Measurements from ENCODE around the gene PHKG1. TPM values are rescaled to one million over a fixed set of nuclear protein-coding genes. Genes with fewer than 3 reads are reported as not detected.
A peak's percentile ranks its signal among the peaks of the same experiment; 100 is the strongest.

PHKG1 gene
- total RNA-seq (2012; rRNA removed) (under 0.01 and 0.72 TPM in 2 replicates), polyA plus RNA-seq (2012; rRNA removed) (0.62 and 0.67 TPM in 2 replicates), Bru-seq, nascent RNA (percentile 33 among the genes with signal in this experiment), BruChase-seq, experiment 1, labeled RNA remaining after a 6-hour chase (percentile 46 among the genes with signal in this experiment), BruChase-seq, experiment 2, labeled RNA remaining after a 2-hour chase (percentile 40 among the genes with signal in this experiment)
- 0.04 and 0.13 TPM in 2 replicates for polyA plus RNA-seq (2012; cell fraction: cytosol; rRNA removed)
- polyA plus RNA-seq (2012; cell fraction: nucleus; rRNA removed; ENCODE audit: low replicate concordance): 2.8 and 3.3 TPM in 2 replicates
- long read RNA-seq, partial matches to known transcripts: 0 of 4 reads
- long read RNA-seq, other reads (novel, unspliced or antisense): 4 of 4 reads

GRCh38 chr7:56092789-56093531 is at the start of gene PHKG1:
TSS of gene PHKG1 (minus strand) at chr7:56092952. CDS start at chr7:56088941, 4,011 bp downstream.
- intact Hi-C loops (cut with micrococcal nuclease) (loop anchor here (1.0 kb wide), 2 partner anchors 88 to 452 kb away; no protein-coding TSS in a partner anchor), in situ Hi-C loops (cut with MboI; ENCODE audit: low sequenced_read_pairs) (loop anchor here (25.0 kb wide), 2 partner anchors 806 to 1331 kb away; partner anchors contain the start of gene SEC61G), dilution Hi-C loops (cut with HindIII; ENCODE audit: low sequenced_read_pairs, unreplicated experiment) (no loop called here)
- H3K4me3 ChIP-seq (ENCODE audit: insufficient read depth, low read depth, low read length): no peak within 1 kb of the TSS
- no peak within 1 kb of the TSS for H3K23ac ChIP-seq (ENCODE audit: low read depth, low read length)
- H3K14ac ChIP-seq (replicated peaks; ENCODE audit: low read depth, low read length): 0 out of 2 replicates have a peak within 1 kb of the TSS, but pooled peaks have one; percentile 29
- H2BK15ac ChIP-seq (ENCODE audit: low read depth, low read length): no peak within 1 kb of the TSS
- 0 out of 4 replicates have a peak, but pooled peaks cover 0 to 4% of the 10 kb centered on the region in 2 experiments for H3K79me1 ChIP-seq (ENCODE audit: low read depth in 1 of 2, low read length in 2 of 2)
- H3K4ac ChIP-seq (ENCODE audit: low read depth, low read length): no peak within 1 kb of the TSS
- no peaks in the 10 kb centered on the region for H3K27me3 ChIP-seq (ENCODE audit: control insufficient read depth, insufficient read depth, low read length)
- peak within 1 kb of the TSS; percentile 70 for H2AFZ ChIP-seq (replicated peaks; ENCODE audit: low read length, poor library complexity)
- peak within 1 kb of the TSS; percentile 27; the same call in 1 of the 2 replicates for H3K9ac ChIP-seq (ENCODE audit: low read depth, low read length)
- ChIA-PET CTCF (interaction anchor here (1.0 to 2.1 kb wide), 3 partner anchors 9 to 14 kb away, joined by 3 to 6 read pairs (median 4); partner anchors contain the start of gene CHCHD2), POLR2A (ENCODE audit: unreplicated experiment) (no interaction called here)
- H2BK20ac ChIP-seq (ENCODE audit: low read depth, low read length): no peak within 1 kb of the TSS
- H3K18ac ChIP-seq (ENCODE audit: low read depth, low read length): no peak within 1 kb of the TSS
- no CpG with 5 or more reads among the region's 19 CpGs for WGBS, 2 experiments (ENCODE audit: extremely low coverage in 2 of 2, insufficient read length in 1 of 2)
- no peaks in the 10 kb centered on the region for H3K9me3 ChIP-seq (ENCODE audit: control insufficient read depth, insufficient read depth, low read length)
- peak within 1 kb of the TSS; percentile 29 for H3K4me2 ChIP-seq (ENCODE audit: low read depth, low read length)
- ATAC-seq (ENCODE audit: low read depth) (peak; percentile 94), DNase-seq (peak; percentile 81)
- no peaks in the 10 kb centered on the region; the same call in 1 of the 2 replicates for H3K9me1 ChIP-seq (ENCODE audit: insufficient read depth, low read length)
- TF ChIP-seq BHLHE40 (IDR thresholded peaks at IDR 0.05; ENCODE audit: low read depth, low read length) (peak; percentile 66; the same call in 1 of the 2 replicates), CHD1 (IDR thresholded peaks at IDR 0.05; ENCODE audit: low read depth, low read length) (no peak), CTCF (conservative IDR thresholded peaks at IDR 0.05; ENCODE audit: low read depth, low read length) (peak; percentile 27), RAD21 (IDR thresholded peaks at IDR 0.05; ENCODE audit: low read length) (peak; percentile 38), RFX5 (IDR thresholded peaks at IDR 0.05; ENCODE audit: low read depth, low read length) (no peak), MAZ (IDR thresholded peaks at IDR 0.05; ENCODE audit: borderline replicate concordance, low read depth, low read length) (no peak)
- no peak within 1 kb of the TSS; the same call in 1 of the 2 replicates for H2AK5ac ChIP-seq (ENCODE audit: low read depth, low read length)
- no peak within 1 kb of the TSS for H4K5ac ChIP-seq (ENCODE audit: low read depth, low read length)
- BruUV-seq (replicated peaks): no TSS peak
- H4K8ac ChIP-seq (ENCODE audit: low read depth in 2 of 2, low read length in 2 of 2): peak within 1 kb of the TSS in 1 of 2 experiments; percentile 36; a peak in 1 of 4 replicates
- H4K20me1 ChIP-seq (ENCODE audit: insufficient read depth, low read length): peaks cover 7% of the 10 kb centered on the region; the same call in 1 of the 2 replicates
- H2BK5ac ChIP-seq (ENCODE audit: low read depth, low read length, poor library complexity, severe bottlenecking): no peak within 1 kb of the TSS
- H3K36me3 ChIP-seq (ENCODE audit: control insufficient read depth, insufficient read depth, low read length): peaks cover 3% of the 10 kb centered on the region
- H3K27ac ChIP-seq (ENCODE audit: insufficient read depth, low read length): peak within 1 kb of the TSS; percentile 15; the same call in 1 of the 2 replicates
- H2BK120ac ChIP-seq (ENCODE audit: low read depth, low read length): no peak within 1 kb of the TSS
- H4K91ac ChIP-seq (ENCODE audit: insufficient read depth, low read depth, low read length): no peak within 1 kb of the TSS
- peaks cover 9% of the 10 kb centered on the region for H3K4me1 ChIP-seq (ENCODE audit: control insufficient read depth, insufficient read depth, low read length)
- H2AK9ac ChIP-seq (replicated peaks; ENCODE audit: low read depth, low read length, poor library complexity): peak within 1 kb of the TSS; percentile 33
- H3K56ac ChIP-seq (ENCODE audit: extremely low read depth, insufficient read depth, low read length): no peak within 1 kb of the TSS
